ENCODE measurements around the gene ATP8B2.
"Not testable (repeated sequence)": the region's sequence is repeated elsewhere in the genome, so short reads cannot be mapped to it uniquely, and the experiment has no call there.

The ATP8B2 gene

GRCh38 chr1:154328318-154329151 lies 3.2 kb downstream of the ATP8B2 start:
- Mint-ChIP-seq H3K36me3 (peaks cover 40% of the 10 kb centered on the region), H3K4me3 (peak overlapping the region; percentile 91), H3K27me3 (peaks cover 11% of the 10 kb centered on the region), H3K4me1 (peaks cover 72% of the 10 kb centered on the region), H3K27ac (peak overlapping the region; percentile 90), H3K9me3 (no peaks in the 10 kb centered on the region)
- CTCF ChIA-PET: interaction anchor here (0.6 to 6.6 kb wide), 10 partner anchors 7 to 921 kb away, joined by 3 to 89 read pairs (median 6); no protein-coding TSS in a partner anchor
- peak; percentile 94 for DNase-seq

- CTCF ChIA-PET: interaction anchor here (0.8 to 3.3 kb wide), 6 partner anchors 14 to 148 kb away, joined by 3 to 14 read pairs (median 6); no protein-coding TSS in a partner anchor
- DNase-seq: no peak
- H3K27me3 Mint-ChIP-seq: peaks cover 5% of the 10 kb centered on the region
- H3K4me3 Mint-ChIP-seq: peak overlapping the region; percentile 79
- H3K9me3 Mint-ChIP-seq: no peaks in the 10 kb centered on the region
- H3K36me3 Mint-ChIP-seq: peaks cover 46% of the 10 kb centered on the region
- H3K27ac Mint-ChIP-seq: peak overlapping the region; percentile 90
- peaks cover 78% of the 10 kb centered on the region for H3K4me1 Mint-ChIP-seq
Observed at GRCh38 chr1:154329152-154329521, 3.8 kb downstream of the ATP8B2 start.

- DNase-seq: peak; percentile 56
- H3K36me3 Mint-ChIP-seq: peaks cover 49% of the 10 kb centered on the region
- no peaks in the 10 kb centered on the region for H3K9me3 Mint-ChIP-seq
- CTCF ChIA-PET: interaction anchor here (0.8 to 3.2 kb wide), 7 partner anchors 13 to 217 kb away, joined by 3 to 10 read pairs (median 4); no protein-coding TSS in a partner anchor
- H3K4me1 Mint-ChIP-seq: peaks cover 79% of the 10 kb centered on the region
- peak overlapping the region; percentile 79 for H3K4me3 Mint-ChIP-seq
- H3K27me3 Mint-ChIP-seq: peaks cover under 1% of the 10 kb centered on the region
- peak overlapping the region; percentile 90 for H3K27ac Mint-ChIP-seq
Observed at GRCh38 chr1:154329551-154330131, 4.3 kb downstream of the ATP8B2 start.

GRCh38 chr1:154330669-154331068 lies 5.3 kb downstream of the ATP8B2 start:
- Mint-ChIP-seq H3K4me3 (peak overlapping the region; percentile 79), H3K36me3 (peaks cover 55% of the 10 kb centered on the region), H3K4me1 (peaks cover 89% of the 10 kb centered on the region), H3K27ac (peak overlapping the region; percentile 90), H3K27me3 (no peaks in the 10 kb centered on the region), H3K9me3 (no peaks in the 10 kb centered on the region)
- no peak for DNase-seq
- CTCF ChIA-PET: interaction anchor here (1.4 to 6.7 kb wide), 3 partner anchors 18 to 132 kb away, joined by 3 to 125 read pairs (median 10); no protein-coding TSS in a partner anchor

GRCh38 chr1:154334079-154335024 lies 9.0 kb downstream of the ATP8B2 start:
- Mint-ChIP-seq H3K9me3 (no peaks in the 10 kb centered on the region), H3K36me3 (peaks cover 74% of the 10 kb centered on the region), H3K27ac (peak overlapping the region; percentile 89), H3K4me1 (peaks cover 94% of the 10 kb centered on the region), H3K4me3 (no peak overlapping the region), H3K27me3 (no peaks in the 10 kb centered on the region)
- DNase-seq: no peak
- CTCF ChIA-PET: interaction anchor here (0.6 to 6.7 kb wide), 33 partner anchors 9 to 357 kb away, joined by 3 to 125 read pairs (median 4); partner anchors contain the start of genes AQP10, ATP8B2, HAX1 and JTB

GRCh38 chr1:154335025-154335714 lies 9.8 kb downstream of the ATP8B2 start:
- H3K36me3 Mint-ChIP-seq: peaks cover 75% of the 10 kb centered on the region
- no peaks in the 10 kb centered on the region for H3K27me3 Mint-ChIP-seq
- CTCF ChIA-PET: interaction anchor here (0.6 to 6.7 kb wide), 37 partner anchors 10 to 358 kb away, joined by 3 to 125 read pairs (median 4); partner anchors contain the start of genes AQP10, ATP8B2, HAX1 and JTB
- DNase-seq: peak; percentile 95
- H3K27ac Mint-ChIP-seq: peak overlapping the region; percentile 89
- H3K9me3 Mint-ChIP-seq: no peaks in the 10 kb centered on the region
- peaks cover 94% of the 10 kb centered on the region for H3K4me1 Mint-ChIP-seq
- peak overlapping the region; percentile 58 for H3K4me3 Mint-ChIP-seq

GRCh38 chr1:154337253-154337894 lies 12.0 kb downstream of the ATP8B2 start:
- Mint-ChIP-seq H3K4me3 (peak overlapping the region; percentile 65), H3K4me1 (peaks cover 92% of the 10 kb centered on the region), H3K27me3 (no peaks in the 10 kb centered on the region), H3K27ac (peak overlapping the region; percentile 88), H3K36me3 (peaks cover 78% of the 10 kb centered on the region), H3K9me3 (no peaks in the 10 kb centered on the region)
- no peak for DNase-seq
- CTCF ChIA-PET: interaction anchor here (0.7 to 6.7 kb wide), 5 partner anchors 11 to 138 kb away, joined by 4 to 125 read pairs (median 6); partner anchors contain the start of gene ATP8B2

GRCh38 chr1:154338875-154339274 lies 13.6 kb downstream of the ATP8B2 start:
- H3K9me3 Mint-ChIP-seq: no peaks in the 10 kb centered on the region
- H3K4me3 Mint-ChIP-seq: no peak overlapping the region
- peaks cover 80% of the 10 kb centered on the region for H3K36me3 Mint-ChIP-seq
- CTCF ChIA-PET: no interaction called here
- H3K27ac Mint-ChIP-seq: no peak overlapping the region
- DNase-seq: no peak
- H3K4me1 Mint-ChIP-seq: peaks cover 94% of the 10 kb centered on the region
- no peaks in the 10 kb centered on the region for H3K27me3 Mint-ChIP-seq

- peaks cover 92% of the 10 kb centered on the region for H3K4me1 Mint-ChIP-seq
- H3K27ac Mint-ChIP-seq: peak overlapping the region; percentile 78
- DNase-seq, CTCF ChIA-PET, H3K4me3 Mint-ChIP-seq, H3K27me3 Mint-ChIP-seq, H3K9me3 Mint-ChIP-seq: not testable (repeated sequence)
- H3K36me3 Mint-ChIP-seq: peaks cover 88% of the 10 kb centered on the region
Observed at GRCh38 chr1:154341366-154341765, 16.0 kb downstream of the ATP8B2 start.

GRCh38 chr1:154342132-154342531 lies 16.8 kb downstream of the ATP8B2 start:
- CTCF ChIA-PET: interaction anchor here (0.8 to 2.6 kb wide), 3 partner anchors 12 to 17 kb away, joined by 3 to 11 read pairs (median 3); partner anchors contain the start of gene ATP8B2
- Mint-ChIP-seq H3K4me3 (peak overlapping the region; percentile 71), H3K27me3 (no peaks in the 10 kb centered on the region), H3K4me1 (peaks cover 89% of the 10 kb centered on the region), H3K36me3 (peaks cover 92% of the 10 kb centered on the region), H3K27ac (peak overlapping the region; percentile 86), H3K9me3 (no peaks in the 10 kb centered on the region)
- DNase-seq: no peak

GRCh38 chr1:154342836-154343472 lies 17.6 kb downstream of the ATP8B2 start:
- peaks cover 85% of the 10 kb centered on the region for H3K4me1 Mint-ChIP-seq
- H3K4me3 Mint-ChIP-seq: peak overlapping the region; percentile 71
- CTCF ChIA-PET: interaction anchor here (0.6 to 13.5 kb wide), 9 partner anchors 9 to 144 kb away, joined by 3 to 125 read pairs (median 4); partner anchors contain the start of gene ATP8B2
- no peaks in the 10 kb centered on the region for H3K27me3 Mint-ChIP-seq
- H3K9me3 Mint-ChIP-seq: no peaks in the 10 kb centered on the region
- peak overlapping the region; percentile 86 for H3K27ac Mint-ChIP-seq
- peak; percentile 88 for DNase-seq
- peaks cover 89% of the 10 kb centered on the region for H3K36me3 Mint-ChIP-seq

Data from activated naive CD4-positive, alpha-beta T cell treated with anti-CD3 and anti-CD28 coated beads, Interleukin-2, amount 10 ng/mL, durations not matched to agents 7 days and 5 days (primary cell).